ENCODE data around the gene FOXM1. TPM values are rescaled to one million over a fixed set of nuclear protein-coding genes. Genes with fewer than 3 reads are reported as not detected.

FOXM1 gene
- total and polyA plus RNA-seq, 10 of the 15 experiments (the other 5 are each of a cell fraction or from before 2014, with no cell fraction given) = 15.1 to 63.2 (median 34.2) TPM

DNA sequence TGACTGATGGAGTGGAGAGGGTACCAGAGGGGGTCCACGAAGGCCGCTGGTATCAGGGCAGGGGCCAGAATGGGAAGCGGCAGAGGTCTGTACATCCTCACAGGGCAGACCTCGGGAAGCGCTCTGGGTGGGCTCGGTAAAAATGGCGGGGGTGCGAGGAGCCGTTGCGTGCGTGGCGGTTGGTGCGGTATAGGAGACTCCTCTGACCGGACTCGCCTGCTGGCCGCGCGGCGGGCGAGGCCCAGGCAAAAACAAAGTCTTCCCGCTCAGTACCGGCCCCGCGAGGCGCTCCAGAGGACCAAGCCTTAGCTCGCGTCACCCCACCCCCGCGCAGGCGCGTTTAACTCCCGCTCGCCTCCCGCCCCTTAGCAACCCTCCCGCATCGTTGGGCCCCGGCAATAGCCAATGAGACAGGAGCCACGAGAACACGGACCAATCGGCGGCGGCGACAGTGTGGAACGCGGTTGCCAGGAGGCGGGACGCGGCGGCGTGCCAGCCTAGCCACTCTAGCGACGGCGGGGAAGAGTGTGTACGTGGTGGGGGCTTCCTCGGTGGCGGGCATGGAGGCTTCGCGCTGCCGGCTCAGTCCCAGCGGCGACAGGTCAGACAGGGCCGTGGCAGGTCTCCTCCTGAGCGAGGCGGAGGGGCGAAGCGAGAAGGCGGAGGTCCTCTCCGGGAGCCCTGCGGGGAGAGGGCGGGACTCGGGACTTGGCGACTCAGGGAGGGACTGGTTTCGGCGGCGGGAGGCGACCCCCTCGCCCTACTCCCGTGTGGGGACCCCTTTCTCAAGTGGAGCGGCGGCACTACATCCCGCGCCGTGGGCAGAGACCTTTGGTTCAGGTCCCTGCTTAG lies 13.6 kb upstream of the FOXM1 start, which contains the start of gene TULP3 (continued):
- TF ChIP-seq ATF3 (IDR thresholded peaks at IDR 0.05; ENCODE audit: borderline replicate concordance, extremely low read depth, low read depth, low read length) (no peak), NFXL1 (IDR thresholded peaks at IDR 0.05; ENCODE audit: borderline replicate concordance) (no peak), SUZ12 (IDR thresholded peaks at IDR 0.05; ENCODE audit: unreplicated experiment) (no peak), RUNX3 (IDR thresholded peaks at IDR 0.05; ENCODE audit: low read length) (no peak; the same call in none of the 2 replicates), E2F4 (IDR thresholded peaks at IDR 0.05; ENCODE audit: low read depth, low read length) (0 out of 2 replicates have a peak, but pooled peaks have one; percentile 32), PML (IDR thresholded peaks at IDR 0.05; ENCODE audit: low read length) (no peak), ELK1 (IDR thresholded peaks at IDR 0.05; ENCODE audit: low read depth, low read length) (no peak), STAT1 (conservative IDR thresholded peaks at IDR 0.05) (no peak), TARDBP (IDR thresholded peaks at IDR 0.05; ENCODE audit: borderline replicate concordance) (no peak), MYB (IDR thresholded peaks at IDR 0.05; ENCODE audit: borderline replicate concordance, low read depth, low read length) (no peak), MEF2A (IDR thresholded peaks at IDR 0.05; ENCODE audit: insufficient read depth, low read depth, low read length) (no peak), NR2F1 (conservative IDR thresholded peaks at IDR 0.05) (peak; percentile 21; the same call in 1 of the 2 replicates), NFYA (IDR thresholded peaks at IDR 0.05; ENCODE audit: borderline replicate concordance, low read depth, low read length) (peak; percentile 18), ZSCAN29 (IDR thresholded peaks at IDR 0.05) (no peak), GATAD2B (conservative IDR thresholded peaks at IDR 0.05; ENCODE audit: low read depth) (no peak; the same call in 1 of the 2 replicates), EED (IDR thresholded peaks at IDR 0.05; ENCODE audit: low read depth) (no peak), SREBF1 (IDR thresholded peaks at IDR 0.05; ENCODE audit: low read length) (no peak), SUPT20H (IDR thresholded peaks at IDR 0.05; ENCODE audit: borderline replicate concordance, control insufficient read depth, low read depth, low read length) (no peak), NRF1 (conservative IDR thresholded peaks at IDR 0.05; ENCODE audit: low read depth, low read length) (peak; percentile 59), CBX3 (IDR thresholded peaks at IDR 0.05; ENCODE audit: borderline replicate concordance, low read depth) (no peak), IKZF2 (IDR thresholded peaks at IDR 0.05) (no peak), MEF2B (IDR thresholded peaks at IDR 0.05; ENCODE audit: partially characterized antibody, poor library complexity, severe bottlenecking) (no peak), USF1 (IDR thresholded peaks at IDR 0.05; ENCODE audit: borderline replicate concordance, extremely low read length, insufficient read depth, low read depth, low read length) (no peak)
- TF ChIP-seq, protein P1, sequence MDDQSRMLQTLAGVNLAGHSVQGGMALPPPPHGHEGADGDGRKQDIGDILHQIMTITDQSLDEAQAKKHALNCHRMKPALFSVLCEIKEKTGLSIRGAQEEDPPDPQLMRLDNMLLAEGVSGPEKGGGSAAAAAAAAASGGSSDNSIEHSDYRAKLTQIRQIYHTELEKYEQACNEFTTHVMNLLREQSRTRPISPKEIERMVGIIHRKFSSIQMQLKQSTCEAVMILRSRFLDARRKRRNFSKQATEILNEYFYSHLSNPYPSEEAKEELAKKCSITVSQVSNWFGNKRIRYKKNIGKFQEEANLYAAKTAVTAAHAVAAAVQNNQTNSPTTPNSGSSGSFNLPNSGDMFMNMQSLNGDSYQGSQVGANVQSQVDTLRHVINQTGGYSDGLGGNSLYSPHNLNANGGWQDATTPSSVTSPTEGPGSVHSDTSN (IDR thresholded peaks at IDR 0.05; ENCODE audit: insufficient replicate concordance, low read depth, low read length) = no peak

Measured in GM12878 (cell line).